H9 (cell line): ENCODE results near the gene KCNQ2. TPM values are rescaled to one million over a fixed set of nuclear protein-coding genes. Genes with fewer than 3 reads are reported as not detected.

ENCODE experiments used
- DNase-seq: peaks from one replicate; pipeline ENCODE4 v3.0.0-alpha.2; 2017
- H2AFZ ChIP-seq: one replicate; pipeline ENCODE4 v1.6.1; 2013; ENCODE audit warnings: mild to moderate bottlenecking, low read length, control low read depth, moderate library complexity
- H2AK5ac ChIP-seq: 2 replicates; pipeline ENCODE4 v1.6.1; 2013; ENCODE audit warnings: low read length, control low read depth, mixed read lengths; ENCODE audit not compliant: insufficient read length
- H2BK120ac ChIP-seq: one replicate; pipeline ENCODE4 v1.6.1; 2013; ENCODE audit warnings: low read depth, mild to moderate bottlenecking, low read length, control low read depth, inconsistent platforms; ENCODE audit not compliant: poor library complexity, severe bottlenecking
- H2BK12ac ChIP-seq: 2 replicates; pipeline ENCODE4 v1.6.1; 2013; ENCODE audit warnings: low read length, control low read depth, mixed read lengths, low read depth; ENCODE audit not compliant: insufficient read length
- H2BK15ac ChIP-seq: 2 replicates; pipeline ENCODE4 v1.6.1; 2013; ENCODE audit warnings: low read depth, low read length, control low read depth
- H2BK20ac ChIP-seq: one replicate; pipeline ENCODE4 v1.6.1; 2013; ENCODE audit warnings: low read depth, mild to moderate bottlenecking, low read length, control low read depth, inconsistent platforms; ENCODE audit not compliant: poor library complexity, severe bottlenecking
- H2BK5ac ChIP-seq: 2 replicates; pipeline ENCODE4 v1.6.1; 2013; ENCODE audit warnings: low read length, control low read depth, mixed read lengths; ENCODE audit not compliant: insufficient read length
- H3K14ac ChIP-seq: 2 replicates; pipeline ENCODE4 v1.6.1; 2013; ENCODE audit warnings: low read length, control low read depth; ENCODE audit not compliant: insufficient read depth
- H3K18ac ChIP-seq: 2 replicates; pipeline ENCODE4 v1.6.1; 2013; ENCODE audit warnings: low read depth, mild to moderate bottlenecking, mixed read lengths, low read length, control low read depth; ENCODE audit not compliant: insufficient read length
- H3K23ac ChIP-seq: 2 replicates; pipeline ENCODE4 v1.6.1; 2013; ENCODE audit warnings: low read length, control low read depth, mixed read lengths, low read depth; ENCODE audit not compliant: insufficient read length
- H3K23me2 ChIP-seq: 2 replicates; pipeline ENCODE4 v1.6.1; 2013; ENCODE audit warnings: low read depth, mild to moderate bottlenecking, mixed read lengths, low read length, control low read depth; ENCODE audit not compliant: insufficient read length, poor library complexity, severe bottlenecking
- H3K27ac ChIP-seq: 2 replicates; pipeline ENCODE4 v1.5.1; 2013; ENCODE audit warnings: low read length, control low read depth, mixed read lengths, low read depth; ENCODE audit not compliant: insufficient read length
- H3K27me3 ChIP-seq: 2 replicates; pipeline ENCODE4 v1.6.1; 2013; ENCODE audit warnings: low read length, control low read depth, inconsistent platforms; ENCODE audit not compliant: insufficient read depth
- H3K4ac ChIP-seq: 2 replicates; pipeline ENCODE4 v1.6.1; 2013; ENCODE audit warnings: low read depth, mild to moderate bottlenecking, control low read depth, inconsistent platforms, low read length, moderate library complexity
- H3K4me1 ChIP-seq: 2 replicates; pipeline ENCODE4 v1.6.1; 2013; ENCODE audit warnings: low read length, control low read depth, inconsistent platforms; ENCODE audit not compliant: insufficient read depth
- H3K4me2 ChIP-seq: 2 replicates; pipeline ENCODE4 v1.6.1; 2013; ENCODE audit warnings: low read length, control low read depth, mixed read lengths; ENCODE audit not compliant: insufficient read length, insufficient read depth
- H3K56ac ChIP-seq: 2 replicates; pipeline ENCODE4 v1.6.1; 2013; ENCODE audit warnings: low read depth, mild to moderate bottlenecking, mixed read lengths, low read length, control low read depth; ENCODE audit not compliant: insufficient read length
- H3K79me1 ChIP-seq: 2 replicates; pipeline ENCODE4 v1.6.1; 2013; ENCODE audit warnings: low read depth, mild to moderate bottlenecking, moderate library complexity, low read length, control low read depth, inconsistent platforms; ENCODE audit not compliant: insufficient read depth, poor library complexity, severe bottlenecking
- H3K79me2 ChIP-seq: 2 replicates; pipeline ENCODE4 v1.6.1; 2013; ENCODE audit warnings: low read length, control low read depth, inconsistent platforms; ENCODE audit not compliant: insufficient read depth
- H3K9ac ChIP-seq: 2 replicates; pipeline ENCODE4 v1.6.1; 2013; ENCODE audit warnings: low read length, control low read depth, mixed read lengths; ENCODE audit not compliant: insufficient read length; ENCODE audit errors: extremely low read depth
- H3K9me3 ChIP-seq: one replicate; pipeline ENCODE4 v1.6.1; 2013; ENCODE audit warnings: low read depth, low read length, inconsistent platforms; ENCODE audit not compliant: control insufficient read depth
- H3T11ph ChIP-seq: one replicate; pipeline ENCODE4 v1.6.1; 2013; ENCODE audit warnings: mild to moderate bottlenecking, low read length, control low read depth, inconsistent platforms
- H4K20me1 ChIP-seq: one replicate; pipeline ENCODE4 v1.6.1; 2013; ENCODE audit not compliant: control insufficient read depth, insufficient read length, insufficient read depth
- H4K5ac ChIP-seq: 2 replicates; pipeline ENCODE4 v1.6.1; 2013; ENCODE audit warnings: low read depth, mild to moderate bottlenecking, mixed read lengths, low read length, control low read depth; ENCODE audit not compliant: insufficient read length
- H4K8ac ChIP-seq: replicated peaks from 2 replicates; pipeline ENCODE4 v1.6.1; 2013; ENCODE audit warnings: low read length, control low read depth, mixed read lengths, low read depth; ENCODE audit not compliant: insufficient read length
- H4K91ac ChIP-seq: 2 replicates; pipeline ENCODE4 v1.6.1; 2013; ENCODE audit warnings: low read depth, mild to moderate bottlenecking, moderate library complexity, mixed read lengths, low read length, control low read depth; ENCODE audit not compliant: insufficient read length
- H3K27ac Mint-ChIP-seq, 3 experiments: 2 replicates in 2 of 3; 3 replicates in 1 of 3; pipeline ENCODE4 v1.8.0; 2020 to 2021; ENCODE audit warnings: mixed read lengths in 3 of 3, mild to moderate bottlenecking in 1 of 3, moderate library complexity in 1 of 3
- H3K27me3 Mint-ChIP-seq: 2 replicates; pipeline ENCODE4 v1.8.0; 2021; ENCODE audit warnings: low read depth, mild to moderate bottlenecking, moderate library complexity, mixed read lengths
- H3K36me3 Mint-ChIP-seq, 3 experiments: 2 replicates in 2 of 3; 3 replicates in 1 of 3; pipeline ENCODE4 v1.8.0; 2020 to 2021; ENCODE audit warnings: low read depth in 3 of 3, mixed read lengths in 3 of 3; ENCODE audit not compliant: insufficient read depth in 1 of 3
- H3K4me1 Mint-ChIP-seq, 2 experiments: 2 replicates each; pipeline ENCODE4 v1.8.0; 2020; ENCODE audit warnings: mixed read lengths in 2 of 2
- H3K4me3 Mint-ChIP-seq, 2 experiments: 2 replicates in 1 of 2; 3 replicates in 1 of 2; pipeline ENCODE4 v1.8.0; 2020 to 2021; ENCODE audit warnings: mild to moderate bottlenecking in 2 of 2, mixed read lengths in 2 of 2, moderate library complexity in 1 of 2
- H3K9me3 Mint-ChIP-seq, 2 experiments: 2 replicates in 1 of 2; 3 replicates in 1 of 2; pipeline ENCODE4 v1.8.0; 2020; ENCODE audit warnings: mild to moderate bottlenecking in 2 of 2, mixed read lengths in 2 of 2, moderate library complexity in 1 of 2
- WGBS: extraction: QIAGEN DNeasy Blood & Tissue Kit; methylation state at CpG from one replicate; pipeline ENCODE4 v1.1.7; 2013; ENCODE audit warnings: missing lambda C conversion rate, low lambda C conversion rate, mixed read lengths; ENCODE audit not compliant: insufficient read length; ENCODE audit errors: extremely low coverage; 5-methylcytosine and 5-hydroxymethylcytosine counted together
- total RNA-seq: library from RNA; stranded (reverse); gene quantifications from 2 replicates; pipeline ENCODE4 v1.2.1, GENCODE V29; 2021
- TF ChIP-seq, protein P1 (sequence below): fragments of 200-600 bp; sonication (generic); conservative IDR thresholded peaks from 3 replicates; pipeline ENCODE4 v1.8.0; 2021; ENCODE audit warnings: antibody characterized with exemption, mild to moderate bottlenecking

KCNQ2 gene
- total RNA-seq, 1 experiment from 2014 or later, result 69.2 TPM

DNA sequence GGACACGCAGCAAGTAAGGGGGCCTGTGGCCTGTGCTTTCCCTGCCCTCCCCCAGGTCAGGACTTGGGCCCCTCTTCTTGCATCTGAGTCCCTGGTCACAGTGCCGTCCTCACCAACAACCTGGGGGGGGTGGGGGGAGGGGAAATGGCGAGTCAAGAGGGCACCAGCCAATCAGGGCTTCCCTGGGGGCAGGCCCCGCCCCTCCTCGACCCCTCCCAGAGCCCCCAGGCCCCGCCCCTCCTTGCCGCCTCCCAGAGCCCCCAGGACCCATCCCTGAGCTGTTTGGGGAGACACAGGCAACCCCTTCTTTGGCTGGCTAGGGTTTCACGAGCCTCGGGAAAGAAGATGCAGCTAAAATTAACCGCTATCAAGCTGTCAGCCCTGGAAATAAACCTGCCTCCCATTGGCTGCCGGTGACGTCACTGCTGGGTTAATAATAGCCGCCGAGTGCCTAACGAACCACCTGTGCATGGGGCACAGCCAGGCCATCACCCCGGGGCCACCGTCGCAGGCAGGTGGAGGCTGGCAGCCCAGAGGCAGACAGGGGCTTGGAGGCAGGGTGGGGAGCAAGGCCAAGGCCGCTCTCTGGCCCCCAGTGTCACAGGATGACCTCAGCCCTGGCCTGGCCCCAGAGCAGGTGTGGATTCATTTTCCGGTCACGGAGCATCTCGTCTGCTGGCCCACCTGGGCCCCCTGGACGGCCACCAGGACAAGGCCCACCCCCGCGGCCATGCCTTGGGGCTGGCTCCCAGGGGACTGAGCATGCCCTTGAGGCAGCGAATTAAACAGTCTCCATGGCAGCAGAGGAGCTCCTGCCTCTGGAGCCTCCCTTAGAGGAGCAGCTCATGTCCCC, 29.6 kb upstream of the KCNQ2 start:
- peak overlapping the region in 1 of 2 experiments; percentile 42; a peak in 2 of 5 replicates for H3K4me3 Mint-ChIP-seq
- H3K9ac ChIP-seq, result no peak overlapping the region

More for the DNA sequence above, 29.6 kb upstream of the KCNQ2 start:
- Histone ChIP-seq H3K14ac (no peak overlapping the region), H3T11ph (no peak overlapping the region), H2BK12ac (no peak overlapping the region), H3K23me2 (peaks cover 5% of the 10 kb centered on the region), H2BK5ac (no peak overlapping the region), H3K27me3 (peaks cover 4% of the 10 kb centered on the region; the same call in 1 of the 2 replicates), H4K20me1 (peaks cover 2% of the 10 kb centered on the region), H3K23ac (no peak overlapping the region), H4K5ac (no peak overlapping the region), H3K4ac (no peak overlapping the region), H3K4me2 (peak overlapping the region; percentile 15), H4K8ac (no peak overlapping the region), H3K4me1 (no peaks in the 10 kb centered on the region), H3K27ac (no peak overlapping the region), H2BK120ac (no peak overlapping the region), H3K9me3 (no peaks in the 10 kb centered on the region), H2AK5ac (no peak overlapping the region), H3K79me2 (no peaks in the 10 kb centered on the region), H3K79me1 (no peaks in the 10 kb centered on the region), H4K91ac (no peak overlapping the region), H3K56ac (no peak overlapping the region), H3K18ac (no peak overlapping the region), H2BK20ac (no peak overlapping the region), H2BK15ac (no peak overlapping the region), H2AFZ (no peak overlapping the region)
- TF ChIP-seq, protein P1, sequence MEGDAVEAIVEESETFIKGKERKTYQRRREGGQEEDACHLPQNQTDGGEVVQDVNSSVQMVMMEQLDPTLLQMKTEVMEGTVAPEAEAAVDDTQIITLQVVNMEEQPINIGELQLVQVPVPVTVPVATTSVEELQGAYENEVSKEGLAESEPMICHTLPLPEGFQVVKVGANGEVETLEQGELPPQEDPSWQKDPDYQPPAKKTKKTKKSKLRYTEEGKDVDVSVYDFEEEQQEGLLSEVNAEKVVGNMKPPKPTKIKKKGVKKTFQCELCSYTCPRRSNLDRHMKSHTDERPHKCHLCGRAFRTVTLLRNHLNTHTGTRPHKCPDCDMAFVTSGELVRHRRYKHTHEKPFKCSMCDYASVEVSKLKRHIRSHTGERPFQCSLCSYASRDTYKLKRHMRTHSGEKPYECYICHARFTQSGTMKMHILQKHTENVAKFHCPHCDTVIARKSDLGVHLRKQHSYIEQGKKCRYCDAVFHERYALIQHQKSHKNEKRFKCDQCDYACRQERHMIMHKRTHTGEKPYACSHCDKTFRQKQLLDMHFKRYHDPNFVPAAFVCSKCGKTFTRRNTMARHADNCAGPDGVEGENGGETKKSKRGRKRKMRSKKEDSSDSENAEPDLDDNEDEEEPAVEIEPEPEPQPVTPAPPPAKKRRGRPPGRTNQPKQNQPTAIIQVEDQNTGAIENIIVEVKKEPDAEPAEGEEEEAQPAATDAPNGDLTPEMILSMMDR, result no peak
- DNase-seq, result peak; percentile 69
- peaks cover 66% of the 10 kb centered on the region for H3K27me3 Mint-ChIP-seq
- H3K9me3 Mint-ChIP-seq, result peaks cover 0 to 12% of the 10 kb centered on the region in 2 experiments; a peak in 2 of 5 replicates
- no peak overlapping the region for H3K27ac Mint-ChIP-seq
- peaks cover 0 to 2% of the 10 kb centered on the region in 2 experiments; a peak in 2 of 4 replicates for H3K4me1 Mint-ChIP-seq
- H3K36me3 Mint-ChIP-seq, result peaks cover 0 to 11% (median 0%) of the 10 kb centered on the region in 3 experiments; a peak in 1 of 7 replicates
- WGBS, result no CpG with 5 or more reads among the region's 26 CpGs
